NCI-H510A treated with DMSO at 0.1 percent for 48 hours (cell line): ENCODE measurements around the gene PDIA6.

Experiments used
- DNase-seq: peaks from one replicate; lab custom pipeline; 2025; lab: John Stamatoyannopoulos, UW

The PDIA6 gene

GRCh38 chr2:10764096-10764785 lies 48.3 kb downstream of the PDIA6 start:
- DNase-seq = no peak

- no peak for DNase-seq
Measured at GRCh38 chr2:10763461-10763800, 49.2 kb downstream of the PDIA6 start.

- DNase-seq = no peak
Measured at GRCh38 chr2:10762651-10763460, 49.7 kb downstream of the PDIA6 start.

GRCh38 chr2:10761591-10761990 lies 51.0 kb downstream of the PDIA6 start:
- DNase-seq = no peak

- DNase-seq = no peak
Measured at GRCh38 chr2:10760794-10761504, 51.6 kb downstream of the PDIA6 start.

GRCh38 chr2:10759151-10759714 lies 53.4 kb downstream of the PDIA6 start:
- DNase-seq = no peak

- no peak for DNase-seq
Measured at GRCh38 chr2:10757814-10758286, 54.7 kb downstream of the PDIA6 start.

- no peak for DNase-seq
Measured at GRCh38 chr2:10755621-10756020, 57.0 kb downstream of the PDIA6 start.

- no peak for DNase-seq
Measured at GRCh38 chr2:10753876-10754275, 58.7 kb downstream of the PDIA6 start.

GRCh38 chr2:10753156-10753555 lies 59.4 kb downstream of the PDIA6 start:
- no peak for DNase-seq

GRCh38 chr2:10752236-10752635 lies 60.3 kb downstream of the PDIA6 start:
- no peak for DNase-seq

- DNase-seq = no peak
Measured at GRCh38 chr2:10750610-10751009, 62.0 kb downstream of the PDIA6 start.

GRCh38 chr2:10742666-10743065 lies 69.9 kb downstream of the PDIA6 start:
- no peak for DNase-seq

- no peak for DNase-seq
Measured at GRCh38 chr2:10741139-10741538, 71.4 kb downstream of the PDIA6 start.

- no peak for DNase-seq
Measured at GRCh38 chr2:10740226-10740625, 72.4 kb downstream of the PDIA6 start.

GRCh38 chr2:10738192-10738591 lies 74.4 kb downstream of the PDIA6 start:
- DNase-seq = no peak

GRCh38 chr2:10733980-10734379 lies 78.6 kb downstream of the PDIA6 start:
- DNase-seq = no peak

- peak; percentile 68 for DNase-seq
Measured at GRCh38 chr2:10733566-10733925, 79.0 kb downstream of the PDIA6 start.
